CD4-positive, alpha-beta T cell (primary cell): ENCODE results near the gene CCDC172. TPM values are rescaled to one million over a fixed set of nuclear protein-coding genes. Genes with fewer than 3 reads are reported as not detected.

Source experiments
- ATAC-seq: fragments of 200-7000 bp; cut with Tn5 transposase; one replicate; pipeline ENCODE4 v1.10.0; 2022; ENCODE audit warnings: mild to moderate bottlenecking; ENCODE audit not compliant: poor library complexity
- CTCF ChIA-PET: fragments of 350-600 bp; sonication (Branson Sonifier 250); formaldehyde crosslinking; loops from one replicate; lab custom pipeline; 2021; ENCODE audit warnings: antibody characterized with exemption, inconsistent platforms; lab: Charles Lee
- POLR2A ChIA-PET: fragments of 350-600 bp; sonication (Branson Sonifier 250); formaldehyde crosslinking; loops from one replicate; lab custom pipeline; 2021; ENCODE audit warnings: antibody characterized with exemption, inconsistent platforms; lab: Charles Lee
- DNase-seq, 14 experiments: peaks; one replicate each; pipeline ENCODE4 v3.0.0-alpha.2; 2013 to 2020; ENCODE audit warnings: mixed read lengths in 2 of 14
- H3K27ac ChIP-seq, 2 donors: one replicate each; pipeline versions ENCODE4 v1.5.1 to v1.7.0; 2013; ENCODE audit warnings: low read length in 2 of 2, low read depth in 1 of 2, mild to moderate bottlenecking in 1 of 2
- H3K27me3 ChIP-seq, 2 experiments: 1 replicate in 1 of 2; 2 replicates in 1 of 2; pipeline versions ENCODE4 v1.6.1 to v1.7.0; 2013; ENCODE audit warnings: low read length in 2 of 2, control low read depth in 1 of 2, mild to moderate bottlenecking in 1 of 2, moderate library complexity in 1 of 2; ENCODE audit not compliant: insufficient read depth in 2 of 2, control insufficient read depth in 1 of 2
- H3K36me3 ChIP-seq: one replicate; pipeline ENCODE4 v1.6.1; 2013; ENCODE audit warnings: low read length, control low read depth; ENCODE audit not compliant: insufficient read depth
- H3K4me1 ChIP-seq: one replicate; pipeline ENCODE4 v1.6.1; 2013; ENCODE audit warnings: low read length, control low read depth; ENCODE audit not compliant: insufficient read depth
- H3K4me3 ChIP-seq: one replicate; pipeline ENCODE4 v1.5.1; 2013; ENCODE audit warnings: mild to moderate bottlenecking, low read length, moderate library complexity
- H3K9me3 ChIP-seq, 2 experiments: 1 replicate in 1 of 2; 2 replicates in 1 of 2; pipeline versions ENCODE4 v1.6.1 to v1.7.0; 2013; ENCODE audit warnings: low read length in 2 of 2, mild to moderate bottlenecking in 2 of 2, control low read depth in 1 of 2, moderate library complexity in 1 of 2; ENCODE audit not compliant: control insufficient read depth in 1 of 2, insufficient read depth in 1 of 2
- H3K27ac Mint-ChIP-seq: one replicate; pipeline ENCODE4 v1.8.0; 2020; ENCODE audit warnings: mixed read lengths
- H3K27me3 Mint-ChIP-seq: one replicate; pipeline ENCODE4 v1.8.0; 2021; ENCODE audit warnings: mixed read lengths
- H3K36me3 Mint-ChIP-seq: one replicate; pipeline ENCODE4 v1.8.0; 2021; ENCODE audit warnings: low read depth, mixed read lengths
- H3K4me1 Mint-ChIP-seq: one replicate; pipeline ENCODE4 v1.8.0; 2021; ENCODE audit warnings: low read depth, mixed read lengths
- H3K4me3 Mint-ChIP-seq: one replicate; pipeline ENCODE4 v1.8.0; 2020; ENCODE audit warnings: mild to moderate bottlenecking, mixed read lengths
- H3K9me3 Mint-ChIP-seq: one replicate; pipeline ENCODE4 v1.8.0; 2020; ENCODE audit warnings: mixed read lengths
- intact Hi-C, 2 experiments: fragments of 100-400 bp; cut with DNase I in 1 of 2; cut with micrococcal nuclease in 1 of 2; formaldehyde crosslinking; loops; one replicate each; pipeline versions ENCODE4 v1.15.1 to v1.9.0; 2023 to 2025; cut with DNase I, micrococcal nuclease
- total RNA-seq, 174 experiments: library from RNA in 2 of 174; stranded (reverse) in 2 of 174; gene quantifications; one replicate each; pipeline ENCODE4 v1.2.3 and lab custom pipeline; 2021 to 2026
- TF ChIP-seq, protein P1 (sequence below): fragments of 200-600 bp; IDR thresholded peaks from one replicate; pipeline ENCODE4 v1.8.0; 2022; ENCODE audit warnings: antibody characterized with exemption, mild to moderate bottlenecking

The CCDC172 gene
- total RNA-seq, 2 experiments from 2014 or later = not detected

DNA sequence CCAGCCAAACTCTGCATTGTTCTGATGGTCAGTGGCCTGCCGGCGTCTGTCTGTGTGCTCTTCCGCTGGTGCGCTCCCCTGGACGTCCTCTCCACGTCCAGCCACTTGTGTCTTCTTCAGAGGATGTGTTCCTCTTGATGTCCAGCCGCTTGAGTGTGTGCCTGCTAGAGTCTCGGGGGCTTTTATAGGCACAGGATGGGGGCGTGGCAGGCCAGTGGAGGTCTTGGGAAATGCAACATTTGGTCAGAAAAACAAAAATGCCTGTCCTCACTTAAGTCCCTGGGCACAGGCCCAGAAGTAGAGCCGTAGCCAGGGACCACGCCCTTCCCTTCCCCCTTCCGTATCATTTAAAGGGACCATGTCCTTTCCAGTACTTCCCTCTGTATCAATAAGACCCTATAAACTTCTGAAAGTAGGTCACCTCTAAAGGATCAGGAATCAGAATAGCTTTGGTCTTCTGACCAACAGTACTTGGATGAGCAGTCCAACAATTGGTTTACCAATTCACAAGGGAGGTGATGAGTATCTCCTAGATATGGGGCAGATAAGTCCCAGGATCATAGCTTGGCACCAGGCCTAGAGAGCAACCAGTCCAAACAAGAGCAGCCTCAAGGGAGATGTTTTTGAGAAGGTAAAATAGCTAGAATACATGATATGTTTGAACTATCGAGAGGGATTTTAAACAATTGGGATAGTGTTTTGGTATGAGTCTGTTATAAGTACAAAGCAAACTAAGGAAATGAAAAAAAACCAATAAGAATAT lies 71.2 kb downstream of the CCDC172 start:
- TF ChIP-seq, protein P1, sequence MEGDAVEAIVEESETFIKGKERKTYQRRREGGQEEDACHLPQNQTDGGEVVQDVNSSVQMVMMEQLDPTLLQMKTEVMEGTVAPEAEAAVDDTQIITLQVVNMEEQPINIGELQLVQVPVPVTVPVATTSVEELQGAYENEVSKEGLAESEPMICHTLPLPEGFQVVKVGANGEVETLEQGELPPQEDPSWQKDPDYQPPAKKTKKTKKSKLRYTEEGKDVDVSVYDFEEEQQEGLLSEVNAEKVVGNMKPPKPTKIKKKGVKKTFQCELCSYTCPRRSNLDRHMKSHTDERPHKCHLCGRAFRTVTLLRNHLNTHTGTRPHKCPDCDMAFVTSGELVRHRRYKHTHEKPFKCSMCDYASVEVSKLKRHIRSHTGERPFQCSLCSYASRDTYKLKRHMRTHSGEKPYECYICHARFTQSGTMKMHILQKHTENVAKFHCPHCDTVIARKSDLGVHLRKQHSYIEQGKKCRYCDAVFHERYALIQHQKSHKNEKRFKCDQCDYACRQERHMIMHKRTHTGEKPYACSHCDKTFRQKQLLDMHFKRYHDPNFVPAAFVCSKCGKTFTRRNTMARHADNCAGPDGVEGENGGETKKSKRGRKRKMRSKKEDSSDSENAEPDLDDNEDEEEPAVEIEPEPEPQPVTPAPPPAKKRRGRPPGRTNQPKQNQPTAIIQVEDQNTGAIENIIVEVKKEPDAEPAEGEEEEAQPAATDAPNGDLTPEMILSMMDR = no peak
- Mint-ChIP-seq H3K4me1 (no peaks in the 10 kb centered on the region), H3K9me3 (no peaks in the 10 kb centered on the region), H3K27me3 (peaks cover 7% of the 10 kb centered on the region), H3K36me3 (no peaks in the 10 kb centered on the region), H3K4me3 (no peak overlapping the region), H3K27ac (no peak overlapping the region)
- Histone ChIP-seq H3K4me1 (no peaks in the 10 kb centered on the region), H3K27me3 (no peaks in the 10 kb centered on the region), H3K9me3 (peaks cover 0 to 5% of the 10 kb centered on the region in 2 experiments), H3K27ac (no peak overlapping the region), H3K36me3 (no peaks in the 10 kb centered on the region), H3K4me3 (no peak overlapping the region)
- intact Hi-C loops = no loop called here
- ATAC-seq (no peak), DNase-seq (no peak)
- POLR2A ChIA-PET = no interaction called here
- CTCF ChIA-PET = no interaction called here

- Mint-ChIP-seq H3K27me3 (no peaks in the 10 kb centered on the region), H3K4me3 (no peak overlapping the region), H3K4me1 (no peaks in the 10 kb centered on the region), H3K36me3 (no peaks in the 10 kb centered on the region), H3K9me3 (no peaks in the 10 kb centered on the region), H3K27ac (no peak overlapping the region)
- ATAC-seq = no peak
- no peaks in the 10 kb centered on the region for H3K4me1 ChIP-seq
- CTCF ChIA-PET = no interaction called here
- intact Hi-C loops = no loop called here
- TF ChIP-seq, protein P1 = no peak
- peaks cover 0 to 5% of the 10 kb centered on the region in 2 experiments for H3K9me3 ChIP-seq
- no peak for DNase-seq
- H3K4me3 ChIP-seq = no peak overlapping the region
- no peaks in the 10 kb centered on the region for H3K27me3 ChIP-seq
- H3K27ac ChIP-seq = no peak overlapping the region
- POLR2A ChIA-PET = no interaction called here
- no peaks in the 10 kb centered on the region for H3K36me3 ChIP-seq
Measured at GRCh38 chr10:116398224-116398623, 74.0 kb downstream of the CCDC172 start.

DNA sequence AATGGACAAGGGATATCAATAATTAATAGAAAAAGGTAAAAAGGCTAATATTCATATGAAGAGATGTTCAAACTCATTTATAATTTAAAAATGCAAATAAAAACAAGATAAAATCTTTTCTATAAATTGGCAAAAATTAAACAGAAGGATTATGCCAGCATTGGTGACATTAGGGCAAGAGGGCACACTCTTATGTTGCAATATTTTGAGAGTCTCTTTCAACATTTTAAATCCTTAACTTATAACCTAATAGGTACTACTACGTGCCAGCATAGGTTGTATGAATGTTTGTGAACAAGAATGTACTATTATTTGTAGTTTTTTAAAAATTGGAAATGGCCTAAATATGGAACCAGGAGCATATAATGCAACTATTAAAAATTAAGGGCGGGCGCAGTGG lies 78.6 kb downstream of the CCDC172 start:
- TF ChIP-seq, protein P1 = no peak
- no peaks in the 10 kb centered on the region for H3K9me3 Mint-ChIP-seq
- H3K4me3 Mint-ChIP-seq = no peak overlapping the region
- no peaks in the 10 kb centered on the region for H3K4me1 ChIP-seq
- DNase-seq (no peak), ATAC-seq (no peak)
- no peaks in the 10 kb centered on the region for H3K4me1 Mint-ChIP-seq
- no peak overlapping the region for H3K27ac Mint-ChIP-seq
- ChIA-PET CTCF (no interaction called here), POLR2A (no interaction called here)
- H3K27me3 Mint-ChIP-seq = no peaks in the 10 kb centered on the region
- no peak overlapping the region for H3K27ac ChIP-seq
- no peaks in the 10 kb centered on the region for H3K9me3 ChIP-seq
- intact Hi-C loops = no loop called here
- no peaks in the 10 kb centered on the region for H3K36me3 Mint-ChIP-seq
- H3K27me3 ChIP-seq = no peaks in the 10 kb centered on the region
- no peak overlapping the region for H3K4me3 ChIP-seq
- no peaks in the 10 kb centered on the region for H3K36me3 ChIP-seq
